Measurements from ENCODE around the gene ZNF335. TPM values are rescaled to one million over a fixed set of nuclear protein-coding genes. Genes with fewer than 3 reads are reported as not detected.

ZNF335 gene
- total and polyA plus RNA-seq, 12 donors: 4.9 to 13.1 (median 7.3) TPM

DNA sequence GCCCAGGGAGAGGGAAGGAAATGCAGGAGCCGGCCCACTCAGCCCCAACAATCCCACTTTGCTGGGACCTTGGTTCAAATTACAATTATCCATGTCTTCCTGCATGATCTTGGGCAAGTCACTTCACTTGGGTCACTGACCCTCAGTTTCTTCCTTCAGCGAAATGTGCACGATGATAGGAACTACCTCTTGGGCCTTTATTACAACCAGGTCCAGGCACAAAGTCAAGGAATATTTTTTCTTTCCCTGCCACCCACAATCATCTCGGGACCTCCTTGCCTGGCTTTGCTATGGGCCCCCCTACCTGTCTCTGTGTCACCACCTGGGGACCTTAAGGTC, 59.7 kb downstream of the ZNF335 start:
- Histone ChIP-seq H3K4me1 (peaks cover 6 to 65% (median 29%) of the 10 kb centered on the region in 9 donors), H3K27ac (peak overlapping the region in 8 of 10 donors; percentile 78 to 84 (median 80)), H3K36me3 (peaks cover 0 to 24% (median 0%) of the 10 kb centered on the region in 9 donors), H3K27me3 (peaks cover 0 to 11% (median 0%) of the 10 kb centered on the region in 7 donors), H3K4me3 (peak overlapping the region; percentile 33 to 64 (median 58)), H3K9me3 (no peaks in the 10 kb centered on the region)
- TF ChIP-seq, protein P1, sequence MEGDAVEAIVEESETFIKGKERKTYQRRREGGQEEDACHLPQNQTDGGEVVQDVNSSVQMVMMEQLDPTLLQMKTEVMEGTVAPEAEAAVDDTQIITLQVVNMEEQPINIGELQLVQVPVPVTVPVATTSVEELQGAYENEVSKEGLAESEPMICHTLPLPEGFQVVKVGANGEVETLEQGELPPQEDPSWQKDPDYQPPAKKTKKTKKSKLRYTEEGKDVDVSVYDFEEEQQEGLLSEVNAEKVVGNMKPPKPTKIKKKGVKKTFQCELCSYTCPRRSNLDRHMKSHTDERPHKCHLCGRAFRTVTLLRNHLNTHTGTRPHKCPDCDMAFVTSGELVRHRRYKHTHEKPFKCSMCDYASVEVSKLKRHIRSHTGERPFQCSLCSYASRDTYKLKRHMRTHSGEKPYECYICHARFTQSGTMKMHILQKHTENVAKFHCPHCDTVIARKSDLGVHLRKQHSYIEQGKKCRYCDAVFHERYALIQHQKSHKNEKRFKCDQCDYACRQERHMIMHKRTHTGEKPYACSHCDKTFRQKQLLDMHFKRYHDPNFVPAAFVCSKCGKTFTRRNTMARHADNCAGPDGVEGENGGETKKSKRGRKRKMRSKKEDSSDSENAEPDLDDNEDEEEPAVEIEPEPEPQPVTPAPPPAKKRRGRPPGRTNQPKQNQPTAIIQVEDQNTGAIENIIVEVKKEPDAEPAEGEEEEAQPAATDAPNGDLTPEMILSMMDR (IDR thresholded peaks at IDR 0.05): no peak
- ATAC-seq (no peak), DNase-seq (no peak)
- whole genome bisulfite sequencing, 2 donors: 27 to 28% methylated on average over 4 of the region's 4 CpGs
- intact Hi-C loops (cut with DNase I): no loop called here

DNA sequence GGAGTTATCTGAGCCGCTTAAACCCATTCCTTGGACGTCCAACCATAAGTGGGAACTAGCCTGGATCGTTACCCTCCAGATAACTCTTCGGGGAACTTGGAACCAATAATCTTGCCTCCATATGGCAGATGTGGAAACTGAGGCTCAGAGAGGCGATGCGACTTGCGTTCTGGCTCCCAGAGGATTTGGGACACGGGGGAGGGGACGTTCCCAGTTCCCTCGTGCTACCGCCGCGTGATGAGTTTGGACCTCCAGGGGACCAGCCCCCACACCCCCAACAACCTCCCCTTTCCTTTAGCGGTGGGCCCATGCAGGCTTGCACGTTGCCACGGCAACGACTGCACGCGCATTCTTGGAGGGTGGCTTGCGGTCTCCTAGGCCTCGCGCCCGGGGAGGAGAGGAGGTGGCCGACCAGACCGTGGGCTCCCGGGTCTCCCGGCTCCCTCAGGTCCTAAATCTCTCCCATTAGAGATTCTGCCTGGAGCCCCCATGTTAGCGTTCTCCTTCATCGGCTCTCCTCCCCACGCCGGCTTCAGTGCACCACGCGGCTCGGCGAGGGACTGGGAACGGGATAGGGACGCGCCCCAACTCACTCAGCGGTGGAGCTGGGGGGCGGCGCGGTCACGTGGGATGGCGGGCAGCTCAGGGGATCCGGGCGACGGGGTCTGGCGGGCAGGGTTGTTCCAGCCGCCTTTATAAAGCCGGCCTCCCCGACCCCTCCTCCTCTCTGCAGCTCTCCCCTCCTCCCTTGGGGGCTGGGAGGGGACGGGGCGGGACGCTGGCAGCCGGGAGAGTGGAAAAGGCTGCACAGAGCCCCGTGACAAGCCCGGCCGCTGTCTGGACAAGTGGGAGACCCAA, 60.3 kb downstream of the ZNF335 start, which contains the start of gene PLTP:
Gene PLTP (minus strand): TSS at position 670 of the 858 bp plus-strand sequence. CDS start 703 bp downstream, outside the sequence.
- Histone ChIP-seq H3K9me3 (no peaks in the 10 kb centered on the region), H3K27ac (peak within 1 kb of the TSS; percentile 19 to 84 (median 80)), H3K4me1 (peaks cover 6 to 59% (median 27%) of the 10 kb centered on the region in 9 donors), H3K36me3 (peaks cover 0 to 30% (median 0%) of the 10 kb centered on the region in 9 donors), H3K27me3 (peaks cover 0 to 11% (median 0%) of the 10 kb centered on the region in 7 donors), H3K4me3 (peak within 1 kb of the TSS; percentile 33 to 64 (median 58))
- ATAC-seq: peak; percentile 54 to 73 (median 64)
- 0 to 1% methylated on average over 50 to 58 of the region's 58 CpGs for WGBS, 2 donors
- peak; percentile 75 to 82 for DNase-seq
- TF ChIP-seq, protein P1 (IDR thresholded peaks at IDR 0.05): no peak
- intact Hi-C loops (cut with DNase I): loop anchor here in 2 of 10 donors (2.0 kb wide), 2 partner anchors 21 to 23 kb away; partner anchors contain the start of genes PCIF1 (in 2 of the 2), CTSA (in 1 of the 2) and NEURL2 (in 1 of the 2)

DNA sequence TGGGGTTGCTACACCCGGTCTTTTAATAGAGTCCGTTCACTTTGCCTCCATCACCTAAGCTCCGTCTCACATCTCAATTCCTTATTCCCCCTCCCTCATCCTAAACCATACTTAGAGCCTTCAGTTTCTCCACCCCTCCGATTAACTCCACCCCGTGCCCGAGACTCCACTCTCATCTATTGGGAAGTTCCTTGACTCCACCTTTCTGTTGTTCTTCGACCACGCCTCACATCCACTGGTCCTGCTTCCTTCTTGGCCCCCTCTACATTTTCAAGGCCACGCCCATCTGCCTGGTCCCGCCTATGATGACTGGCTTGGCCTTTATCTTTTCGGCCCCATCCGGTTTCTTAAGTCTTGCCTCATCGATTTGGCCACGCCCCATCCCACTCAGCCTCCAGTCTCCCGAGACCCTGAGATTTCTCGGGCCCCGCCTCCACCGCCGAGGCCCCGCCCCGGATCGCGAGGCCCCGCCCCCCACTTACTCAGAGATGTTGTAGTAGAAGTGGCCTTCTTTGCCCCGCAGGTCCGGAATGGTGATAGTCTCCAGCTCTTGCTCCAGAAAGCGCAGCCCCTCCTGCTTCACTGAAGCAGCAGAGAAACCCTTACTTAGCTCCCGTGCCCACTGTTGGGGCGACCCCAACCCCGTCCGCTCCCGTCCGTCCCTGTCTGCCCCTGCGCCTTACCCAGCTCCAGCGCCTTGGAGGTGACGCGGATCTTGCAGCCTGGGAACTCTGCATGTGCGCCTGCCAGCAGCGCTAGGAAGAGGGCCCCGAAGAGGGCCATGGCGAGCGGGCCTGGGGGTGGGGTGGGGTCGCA, 61.1 kb downstream of the ZNF335 start:
- peak overlapping the region; percentile 33 to 64 (median 58) for H3K4me3 ChIP-seq
- TF ChIP-seq, protein P1 (IDR thresholded peaks at IDR 0.05): no peak
- peaks cover 6 to 59% (median 27%) of the 10 kb centered on the region in 9 donors for H3K4me1 ChIP-seq
- DNase-seq (peak; percentile 95 to 97), ATAC-seq (peak; percentile 87 to 95 (median 91))
- peaks cover 0 to 11% (median 0%) of the 10 kb centered on the region in 7 donors for H3K27me3 ChIP-seq
- peaks cover 0 to 38% (median 0%) of the 10 kb centered on the region in 9 donors for H3K36me3 ChIP-seq
- intact Hi-C loops (cut with DNase I): loop anchor here in 2 of 10 donors (2.0 kb wide), 2 partner anchors 20 to 24 kb away; partner anchors contain the start of genes PCIF1 (in 2 of the 2), CTSA (in 1 of the 2) and NEURL2 (in 1 of the 2)
- H3K9me3 ChIP-seq: no peaks in the 10 kb centered on the region
- peak overlapping the region; percentile 19 to 84 (median 80) for H3K27ac ChIP-seq
- WGBS, 2 donors: 4% methylated on average over 43 of the region's 43 CpGs

All from heart right ventricle (tissue), 16 donors.